ENCODE measurements around the gene GALP.

DNA sequence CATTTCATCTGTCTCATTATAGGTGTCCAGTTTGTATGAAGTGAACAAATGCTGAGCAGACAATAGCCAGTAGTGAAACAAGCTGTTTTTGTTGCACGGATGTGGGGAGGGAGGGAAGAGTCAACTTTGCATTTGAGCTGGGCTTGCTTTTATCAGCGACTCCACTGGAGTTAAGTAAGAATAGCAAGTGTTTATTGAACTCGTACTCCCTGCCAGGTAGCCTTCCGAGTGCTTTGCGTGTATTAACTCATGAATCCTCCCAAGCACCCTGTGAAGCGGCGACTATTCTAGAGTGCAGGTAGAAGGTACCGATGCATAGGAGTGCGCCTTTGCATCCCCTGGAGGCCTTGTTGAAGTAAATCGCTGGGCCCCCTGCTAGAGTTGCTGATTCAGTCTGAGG lies 39.4 kb upstream of the GALP start:
- TF ChIP-seq, protein P1, sequence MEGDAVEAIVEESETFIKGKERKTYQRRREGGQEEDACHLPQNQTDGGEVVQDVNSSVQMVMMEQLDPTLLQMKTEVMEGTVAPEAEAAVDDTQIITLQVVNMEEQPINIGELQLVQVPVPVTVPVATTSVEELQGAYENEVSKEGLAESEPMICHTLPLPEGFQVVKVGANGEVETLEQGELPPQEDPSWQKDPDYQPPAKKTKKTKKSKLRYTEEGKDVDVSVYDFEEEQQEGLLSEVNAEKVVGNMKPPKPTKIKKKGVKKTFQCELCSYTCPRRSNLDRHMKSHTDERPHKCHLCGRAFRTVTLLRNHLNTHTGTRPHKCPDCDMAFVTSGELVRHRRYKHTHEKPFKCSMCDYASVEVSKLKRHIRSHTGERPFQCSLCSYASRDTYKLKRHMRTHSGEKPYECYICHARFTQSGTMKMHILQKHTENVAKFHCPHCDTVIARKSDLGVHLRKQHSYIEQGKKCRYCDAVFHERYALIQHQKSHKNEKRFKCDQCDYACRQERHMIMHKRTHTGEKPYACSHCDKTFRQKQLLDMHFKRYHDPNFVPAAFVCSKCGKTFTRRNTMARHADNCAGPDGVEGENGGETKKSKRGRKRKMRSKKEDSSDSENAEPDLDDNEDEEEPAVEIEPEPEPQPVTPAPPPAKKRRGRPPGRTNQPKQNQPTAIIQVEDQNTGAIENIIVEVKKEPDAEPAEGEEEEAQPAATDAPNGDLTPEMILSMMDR (IDR thresholded peaks at IDR 0.05; ENCODE audit: insufficient read depth, low read length, poor library complexity, severe bottlenecking), result no peak
- TF ChIP-seq EZH2phosphoT487 (conservative IDR thresholded peaks at IDR 0.05; ENCODE audit: low read length), result no peak

Measured in SU-DHL-6 (cell line).